HCT116 (cell line): ENCODE measurements around the gene TMEM203. TPM values are rescaled to one million over a fixed set of nuclear protein-coding genes. Genes with fewer than 3 reads are reported as not detected.
A peak's percentile ranks its signal among the peaks of the same experiment; 100 is the strongest.

ENCODE experiments used
- ATAC-seq: fragments of 200-7000 bp; cut with Tn5 transposase; 2 replicates; pipeline ENCODE4 v1.9.1; 2020; ENCODE audit warnings: mild to moderate bottlenecking, moderate library complexity
- BruUV-seq: library from RNA; stranded (reverse); fragments of 400-500 nt; replicated peaks from 2 replicates; lab custom pipeline; 2021; lab: Mats Ljungman, UMichigan
- CTCF ChIA-PET: fragments of 300-600 bp; sonication (Branson Sonifier 250); formaldehyde crosslinking; loops from one replicate; lab custom pipeline; 2021; ENCODE audit warnings: antibody characterized with exemption; lab: Charles Lee
- POLR2A ChIA-PET: fragments of 300-600, 350-600 bp; sonication (Branson Sonifier 250); formaldehyde crosslinking; loops from one replicate; lab custom pipeline; 2021; ENCODE audit warnings: antibody characterized with exemption; lab: Charles Lee
- RAD21 ChIA-PET, 2 experiments: fragments of 300-600 bp; sonication (Branson Sonifier 250); formaldehyde crosslinking; loops; one replicate each; lab custom pipeline; 2023; ENCODE audit warnings: low total read pairs in 2 of 2; ENCODE audit not compliant: uncharacterized antibody in 2 of 2, unreplicated experiment in 2 of 2, low non-redundant PET in 1 of 2; lab: Charles Lee
- DNase-seq: peaks from one replicate; pipeline ENCODE4 v3.0.0-alpha.2; 2010; ENCODE audit warnings: low read depth, low spot score
- H2AFZ ChIP-seq: fragments of 200-600 bp; shearing (Covaris generic), sonication (generic); 2 replicates; pipeline ENCODE4 v1.6.1; 2017; ENCODE audit warnings: low read depth, mixed run types, mixed read lengths, antibody characterized with exemption, low read length; ENCODE audit not compliant: poor library complexity, severe bottlenecking
- H3K27ac ChIP-seq: 2 replicates; pipeline ENCODE4 v1.5.1; 2012; ENCODE audit warnings: low read depth, low read length
- H3K27me3 ChIP-seq: fragments of 200-600 bp; sonication (generic); 2 replicates; pipeline ENCODE4 v1.6.1; 2016; ENCODE audit warnings: mixed run types, low read length, mixed read lengths; ENCODE audit not compliant: insufficient read depth
- H3K36me3 ChIP-seq, 2 experiments: fragments of 200-500 bp in 1 of 2; fragments of 200-600 bp in 1 of 2; sonication (Bioruptor generic) in 1 of 2; sonication (generic) in 1 of 2; 2 replicates each; pipeline versions ENCODE4 v1.5.1 to v1.6.1; 2014 to 2016; ENCODE audit warnings: low read length in 2 of 2, inconsistent platforms in 1 of 2, mixed read lengths in 1 of 2, mixed run types in 1 of 2; ENCODE audit not compliant: insufficient read depth in 2 of 2, control insufficient read depth in 1 of 2
- H3K4me1 ChIP-seq, 2 experiments: fragments of 200-600 bp in 1 of 2; sonication (generic) in 1 of 2; 2 replicates each; pipeline versions ENCODE4 v1.5.1 to v1.6.1; 2012 to 2017; ENCODE audit warnings: low read length in 2 of 2, inconsistent platforms in 1 of 2, mild to moderate bottlenecking in 1 of 2, mixed read lengths in 1 of 2, mixed run types in 1 of 2, moderate library complexity in 1 of 2; ENCODE audit not compliant: insufficient read depth in 2 of 2, control insufficient read depth in 1 of 2
- H3K4me2 ChIP-seq: fragments of 200-600 bp; sonication (generic); 2 replicates; pipeline ENCODE4 v1.6.1; 2017; ENCODE audit warnings: mixed run types, low read length, mixed read lengths
- H3K4me3 ChIP-seq, 2 experiments: fragments of 200-600 bp in 1 of 2; sonication (generic) in 1 of 2; replicated peaks in 1 of 2; 2 replicates each; pipeline ENCODE4 v1.5.1; 2011 to 2016; ENCODE audit warnings: low read length in 2 of 2, control low read depth in 1 of 2, low read depth in 1 of 2, mild to moderate bottlenecking in 1 of 2, mixed read lengths in 1 of 2, mixed run types in 1 of 2
- H3K79me2 ChIP-seq: fragments of 200-600 bp; sonication (generic); 2 replicates; pipeline ENCODE4 v1.6.1; 2017; ENCODE audit warnings: mild to moderate bottlenecking, mixed run types, low read length, moderate library complexity, mixed read lengths; ENCODE audit not compliant: insufficient read depth
- H3K9ac ChIP-seq: fragments of 200-600 bp; sonication (generic); 2 replicates; pipeline ENCODE4 v1.6.1; 2016; ENCODE audit warnings: low read length, mixed read lengths
- H3K9me2 ChIP-seq: fragments of 200-600 bp; sonication (generic), shearing (Covaris generic); 2 replicates; pipeline ENCODE4 v1.6.1; 2017; ENCODE audit warnings: mixed run types, mild to moderate bottlenecking, moderate library complexity; ENCODE audit not compliant: insufficient read depth
- H3K9me3 ChIP-seq, 2 experiments: fragments of 200-500 bp in 1 of 2; fragments of 200-600 bp in 1 of 2; sonication (Bioruptor generic) in 1 of 2; sonication (generic) in 1 of 2; 2 replicates each; pipeline ENCODE4 v1.6.1; 2014 to 2017; ENCODE audit warnings: low read length in 2 of 2, mixed read lengths in 2 of 2, inconsistent platforms in 1 of 2, low read depth in 1 of 2, mild to moderate bottlenecking in 1 of 2, mixed run types in 1 of 2, moderate library complexity in 1 of 2; ENCODE audit not compliant: control insufficient read depth in 1 of 2, insufficient read depth in 1 of 2
- H4K20me1 ChIP-seq: fragments of 200-600 bp; sonication (generic), shearing (Covaris generic); 2 replicates; pipeline ENCODE4 v1.6.1; 2017; ENCODE audit warnings: mixed run types, mild to moderate bottlenecking, moderate library complexity; ENCODE audit not compliant: insufficient read depth
- ATF3 ChIP-seq: IDR thresholded peaks from 2 replicates; pipeline ENCODE4 v1.6.1; 2012
- CEBPB ChIP-seq: IDR thresholded peaks from 2 replicates; pipeline ENCODE4 v1.6.1; 2012; ENCODE audit warnings: low read depth
- CTCF ChIP-seq, 3 experiments: fragments of 200-600 bp in 1 of 3; sonication (generic) in 1 of 3; IDR thresholded peaks in 2 of 3; conservative IDR thresholded peaks in 1 of 3; 2 replicates each; pipeline ENCODE4 v1.5.1; 2012 to 2017; ENCODE audit warnings: low read depth in 2 of 3, low read length in 2 of 3, antibody characterized with exemption in 1 of 3, borderline replicate concordance in 1 of 3, control low read depth in 1 of 3, mild to moderate bottlenecking in 1 of 3, mixed read lengths in 1 of 3, mixed run types in 1 of 3, moderate library complexity in 1 of 3; ENCODE audit not compliant: insufficient read depth in 1 of 3
- FOSL1 ChIP-seq: IDR thresholded peaks from 2 replicates; pipeline ENCODE4 v1.6.1; 2012; ENCODE audit warnings: low read depth
- ZFX ChIP-seq: fragments of 450-650 bp; IDR thresholded peaks from 2 replicates; pipeline ENCODE4 v1.6.1; 2017
- intact Hi-C: fragments of 100-400 bp; cut with micrococcal nuclease; formaldehyde crosslinking; loops from 2 replicates; pipeline ENCODE4 v1.10.0; 2022
- total RNA-seq: library from RNA; stranded (reverse); gene quantifications from one replicate; pipeline ENCODE4 v1.2.1, GENCODE V29; 2021; ENCODE audit not compliant: unreplicated experiment
- TF ChIP-seq, protein P1 (sequence below): IDR thresholded peaks from 2 replicates; pipeline ENCODE4 v1.6.1; 2012; ENCODE audit warnings: low read depth

TMEM203 gene
- total RNA-seq, 1 experiment from 2014 or later, result 45.0 TPM

DNA sequence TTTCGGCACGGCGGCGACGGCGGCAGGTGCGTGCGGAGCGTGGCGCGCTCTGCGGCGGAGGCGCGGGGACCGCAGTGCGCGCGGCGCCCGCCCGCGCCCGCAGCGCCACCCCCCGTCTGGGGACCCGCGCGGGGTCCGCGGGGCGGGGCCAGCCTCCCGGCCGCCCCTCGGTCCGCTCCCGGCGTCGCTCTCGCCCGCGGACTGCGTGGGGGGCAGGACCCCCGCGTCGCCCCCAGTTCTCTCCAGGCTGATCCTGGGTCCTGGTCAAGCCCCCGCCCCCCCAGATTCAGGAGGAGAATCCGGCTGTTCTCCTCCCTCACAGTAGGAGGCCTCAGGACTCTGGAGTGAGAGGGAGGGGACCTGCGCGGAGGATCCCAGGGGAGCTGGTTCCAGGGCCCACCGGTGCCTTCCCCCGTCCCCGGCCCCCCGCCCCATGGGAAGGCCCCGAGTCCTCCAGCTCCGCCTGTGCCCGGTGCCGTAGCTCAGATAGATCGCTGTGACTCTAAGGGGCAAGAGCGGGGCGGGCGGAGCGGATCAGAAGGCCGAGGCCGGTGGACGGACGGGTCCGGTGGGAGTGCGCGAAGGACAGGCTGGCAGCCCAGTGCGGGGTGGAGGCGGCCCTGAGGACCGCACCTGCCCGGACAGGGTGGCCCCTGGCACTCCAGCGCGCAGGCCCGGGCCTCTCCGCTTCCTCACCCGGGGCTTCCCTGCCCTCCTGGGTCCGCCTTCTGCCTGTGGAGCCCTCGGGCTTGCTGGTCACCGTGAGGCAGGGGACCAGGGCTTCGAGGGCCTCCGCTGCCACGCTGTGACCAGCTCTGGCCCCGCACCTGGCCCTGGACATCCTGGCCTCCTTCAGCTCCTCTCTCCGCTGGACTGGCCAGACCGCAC lies 17.0 kb upstream of the TMEM203 start, which contains the start of gene RNF208:
RNF208 (minus strand) TSS at position 51 of the 888 bp plus-strand sequence. CDS start 1,028 bp downstream, outside the sequence.
- H2AFZ ChIP-seq, result no peak within 1 kb of the TSS

DNA sequence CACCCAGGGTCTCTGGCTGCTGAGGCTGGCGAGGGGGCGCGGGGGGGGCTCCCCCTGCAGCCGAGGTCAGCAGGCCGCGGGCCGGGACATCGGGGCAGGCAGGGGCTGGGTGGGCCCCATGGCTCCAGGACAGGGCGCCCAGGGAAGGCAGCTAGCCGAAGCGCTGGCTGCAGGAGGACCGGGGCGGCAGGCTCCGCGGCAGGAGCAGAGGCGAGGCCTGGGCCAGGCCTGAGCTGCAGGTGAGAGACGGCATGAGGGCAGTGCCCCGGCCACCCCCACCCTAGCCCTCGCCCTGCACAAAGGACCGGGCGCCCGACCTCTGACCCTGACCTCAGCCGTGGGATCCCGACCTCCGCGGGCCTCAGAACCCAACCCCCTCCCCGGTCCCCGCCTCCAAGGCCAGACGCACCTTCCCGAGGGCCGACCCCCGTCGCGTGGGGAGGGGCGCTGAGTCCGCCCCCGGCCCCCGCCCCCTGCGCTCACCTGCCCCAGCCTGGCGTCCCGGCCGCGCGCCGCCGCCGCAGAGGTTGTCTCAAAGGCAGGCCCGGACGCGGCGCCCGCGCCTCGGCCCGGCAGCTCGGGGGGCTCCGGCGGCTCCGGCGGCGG lies 16.2 kb upstream of the TMEM203 start:
- ChIA-PET CTCF (no interaction called here), RAD21 (no interaction called here), POLR2A (interaction anchor here (1.2 kb wide), 1 partner anchor 19 kb away, joined by 3 read pairs; the partner anchor contains the start of gene TUBB4B)
- Histone ChIP-seq H3K9me2 (no peaks in the 10 kb centered on the region), H4K20me1 (no peaks in the 10 kb centered on the region), H3K4me3 (peak overlapping the region; percentile 50 to 60), H2AFZ (no peak overlapping the region), H3K9ac (peak overlapping the region; percentile 59), H3K9me3 (no peaks in the 10 kb centered on the region), H3K4me2 (peak overlapping the region; percentile 74), H3K36me3 (no peaks in the 10 kb centered on the region), H3K4me1 (peaks cover 51 to 80% of the 10 kb centered on the region in 2 experiments), H3K79me2 (no peaks in the 10 kb centered on the region), H3K27me3 (no peaks in the 10 kb centered on the region), H3K27ac (peak overlapping the region; percentile 98; the same call in 1 of the 2 replicates)
- ATAC-seq, result no peak
- intact Hi-C loops, result loop anchor here (2.0 to 10.0 kb wide), 3 partner anchors 17 to 437 kb away; partner anchors contain the start of genes NDOR1 and TMEM203
- no TSS peak for BruUV-seq
- TF ChIP-seq ATF3, result no peak
- no peak for TF ChIP-seq CTCF (IDR thresholded peaks at IDR 0.05 in 2 of 3, conservative IDR thresholded peaks at IDR 0.05 in 1 of 3; ENCODE audit: borderline replicate concordance in 1 of 3, insufficient read depth in 1 of 3, low read depth in 2 of 3, low read length in 2 of 3)
- no peak for TF ChIP-seq CEBPB
- TF ChIP-seq, protein P1, sequence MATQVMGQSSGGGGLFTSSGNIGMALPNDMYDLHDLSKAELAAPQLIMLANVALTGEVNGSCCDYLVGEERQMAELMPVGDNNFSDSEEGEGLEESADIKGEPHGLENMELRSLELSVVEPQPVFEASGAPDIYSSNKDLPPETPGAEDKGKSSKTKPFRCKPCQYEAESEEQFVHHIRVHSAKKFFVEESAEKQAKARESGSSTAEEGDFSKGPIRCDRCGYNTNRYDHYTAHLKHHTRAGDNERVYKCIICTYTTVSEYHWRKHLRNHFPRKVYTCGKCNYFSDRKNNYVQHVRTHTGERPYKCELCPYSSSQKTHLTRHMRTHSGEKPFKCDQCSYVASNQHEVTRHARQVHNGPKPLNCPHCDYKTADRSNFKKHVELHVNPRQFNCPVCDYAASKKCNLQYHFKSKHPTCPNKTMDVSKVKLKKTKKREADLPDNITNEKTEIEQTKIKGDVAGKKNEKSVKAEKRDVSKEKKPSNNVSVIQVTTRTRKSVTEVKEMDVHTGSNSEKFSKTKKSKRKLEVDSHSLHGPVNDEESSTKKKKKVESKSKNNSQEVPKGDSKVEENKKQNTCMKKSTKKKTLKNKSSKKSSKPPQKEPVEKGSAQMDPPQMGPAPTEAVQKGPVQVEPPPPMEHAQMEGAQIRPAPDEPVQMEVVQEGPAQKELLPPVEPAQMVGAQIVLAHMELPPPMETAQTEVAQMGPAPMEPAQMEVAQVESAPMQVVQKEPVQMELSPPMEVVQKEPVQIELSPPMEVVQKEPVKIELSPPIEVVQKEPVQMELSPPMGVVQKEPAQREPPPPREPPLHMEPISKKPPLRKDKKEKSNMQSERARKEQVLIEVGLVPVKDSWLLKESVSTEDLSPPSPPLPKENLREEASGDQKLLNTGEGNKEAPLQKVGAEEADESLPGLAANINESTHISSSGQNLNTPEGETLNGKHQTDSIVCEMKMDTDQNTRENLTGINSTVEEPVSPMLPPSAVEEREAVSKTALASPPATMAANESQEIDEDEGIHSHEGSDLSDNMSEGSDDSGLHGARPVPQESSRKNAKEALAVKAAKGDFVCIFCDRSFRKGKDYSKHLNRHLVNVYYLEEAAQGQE, result no peak
- no peak for DNase-seq

More for the DNA sequence above, 17.0 kb upstream of the TMEM203 start, which contains the start of gene RNF208:
- H3K27me3 ChIP-seq, result no peaks in the 10 kb centered on the region
- BruUV-seq, result TSS peak; percentile 47
- DNase-seq (no peak), ATAC-seq (peak; percentile 2)
- H3K9me3 ChIP-seq, result no peaks in the 10 kb centered on the region
- H3K79me2 ChIP-seq, result no peaks in the 10 kb centered on the region
- TF ChIP-seq ZFX (peak; percentile 67), FOSL1 (no peak)
- intact Hi-C loops, result loop anchor here (2.0 to 10.0 kb wide), 3 partner anchors 18 to 438 kb away; partner anchors contain the start of genes NDOR1 and TMEM203
- H3K36me3 ChIP-seq, result no peaks in the 10 kb centered on the region
- peak within 1 kb of the TSS; percentile 99 for H3K4me2 ChIP-seq
- ChIA-PET POLR2A (interaction anchor here (0.5 to 1.6 kb wide), 8 partner anchors 14 to 136 kb away, joined by 3 to 19 read pairs (median 4); partner anchors contain the start of genes MAN1B1, NDOR1, SSNA1 and TMEM203), CTCF (interaction anchor here (1.0 to 3.2 kb wide), 8 partner anchors 8 to 176 kb away, joined by 3 to 16 read pairs (median 8); partner anchors contain the start of genes NELFB, NPDC1 and SAPCD2), RAD21 (interaction anchor here in 1 of 2 experiments (0.5 kb wide), 1 partner anchor 32 kb away, joined by 5 read pairs; no protein-coding TSS in a partner anchor)
- peak within 1 kb of the TSS; percentile 97 for H3K9ac ChIP-seq
- no peaks in the 10 kb centered on the region for H3K9me2 ChIP-seq
- peak within 1 kb of the TSS; percentile 98 for H3K27ac ChIP-seq
- H4K20me1 ChIP-seq, result no peaks in the 10 kb centered on the region
- peak within 1 kb of the TSS; percentile 82 to 99 for H3K4me3 ChIP-seq
- H3K4me1 ChIP-seq, result peaks cover 52 to 80% of the 10 kb centered on the region in 2 experiments
